B cell (primary cell): ENCODE measurements around the gene CTSK.

Experiments used
- EZH2 ChIP-seq: IDR thresholded peaks from 2 replicates; pipeline ENCODE4 v1.6.1; 2012; ENCODE audit warnings: borderline replicate concordance, low read depth, mild to moderate bottlenecking, moderate library complexity, low read length; ENCODE audit not compliant: insufficient read depth, poor library complexity, severe bottlenecking
- TF ChIP-seq, protein P1 (sequence below): fragments of 200-600 bp; IDR thresholded peaks from one replicate; pipeline ENCODE4 v1.8.0; 2022; ENCODE audit warnings: antibody characterized with exemption, mild to moderate bottlenecking

DNA sequence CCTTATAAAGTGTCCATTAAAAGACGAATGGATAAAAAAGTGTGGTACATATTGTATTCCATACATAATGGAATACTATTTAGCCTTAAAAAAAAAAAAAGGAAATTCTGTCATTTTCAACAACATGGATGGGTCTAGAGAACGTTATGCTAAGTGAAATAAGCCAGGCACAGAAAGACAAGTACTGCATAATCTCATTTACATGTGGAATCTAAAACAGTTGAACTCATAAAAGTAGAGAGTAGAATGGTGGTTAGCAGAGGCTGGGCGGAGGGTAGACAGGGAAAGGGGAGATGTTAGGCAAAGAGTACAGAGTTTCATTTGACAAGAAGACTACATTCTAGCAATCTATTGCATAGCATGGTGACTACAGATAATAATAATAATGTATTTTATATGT lies 45.0 kb downstream of the CTSK start:
- TF ChIP-seq, protein P1, sequence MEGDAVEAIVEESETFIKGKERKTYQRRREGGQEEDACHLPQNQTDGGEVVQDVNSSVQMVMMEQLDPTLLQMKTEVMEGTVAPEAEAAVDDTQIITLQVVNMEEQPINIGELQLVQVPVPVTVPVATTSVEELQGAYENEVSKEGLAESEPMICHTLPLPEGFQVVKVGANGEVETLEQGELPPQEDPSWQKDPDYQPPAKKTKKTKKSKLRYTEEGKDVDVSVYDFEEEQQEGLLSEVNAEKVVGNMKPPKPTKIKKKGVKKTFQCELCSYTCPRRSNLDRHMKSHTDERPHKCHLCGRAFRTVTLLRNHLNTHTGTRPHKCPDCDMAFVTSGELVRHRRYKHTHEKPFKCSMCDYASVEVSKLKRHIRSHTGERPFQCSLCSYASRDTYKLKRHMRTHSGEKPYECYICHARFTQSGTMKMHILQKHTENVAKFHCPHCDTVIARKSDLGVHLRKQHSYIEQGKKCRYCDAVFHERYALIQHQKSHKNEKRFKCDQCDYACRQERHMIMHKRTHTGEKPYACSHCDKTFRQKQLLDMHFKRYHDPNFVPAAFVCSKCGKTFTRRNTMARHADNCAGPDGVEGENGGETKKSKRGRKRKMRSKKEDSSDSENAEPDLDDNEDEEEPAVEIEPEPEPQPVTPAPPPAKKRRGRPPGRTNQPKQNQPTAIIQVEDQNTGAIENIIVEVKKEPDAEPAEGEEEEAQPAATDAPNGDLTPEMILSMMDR, result no peak
- TF ChIP-seq EZH2, result no peak
